Neural cell (in vitro differentiated cells): ENCODE results near the gene TRMT44. TPM values are rescaled to one million over a fixed set of nuclear protein-coding genes. Genes with fewer than 3 reads are reported as not detected.

ENCODE experiments used
- H2AFZ ChIP-seq: fragments of 200-600, 300-800 bp; sonication (generic), shearing (Covaris generic); 2 replicates; pipeline ENCODE4 v1.6.0; 2014; ENCODE audit warnings: low read depth, mild to moderate bottlenecking, antibody characterized with exemption, low read length, moderate library complexity
- H3F3A ChIP-seq: fragments of 200-600 bp; shearing (Covaris generic); 2 replicates; pipeline ENCODE4 v1.6.1; 2016; ENCODE audit warnings: mild to moderate bottlenecking, moderate library complexity, mixed read lengths, antibody characterized with exemption, low read length; ENCODE audit not compliant: insufficient read depth, poor library complexity, severe bottlenecking
- H3K27ac ChIP-seq: fragments of 200-600, 300-800 bp; sonication (generic), shearing (Covaris generic); 2 replicates; pipeline ENCODE4 v1.5.1; 2014; ENCODE audit warnings: mild to moderate bottlenecking, low read length, moderate library complexity
- H3K27me3 ChIP-seq: fragments of 300-800, 200-600 bp; sonication (generic), shearing (Covaris generic); 2 replicates; pipeline ENCODE4 v1.6.0; 2014; ENCODE audit warnings: mild to moderate bottlenecking, low read depth, low read length, moderate library complexity; ENCODE audit not compliant: insufficient read depth
- H3K36me3 ChIP-seq: fragments of 300-800, 200-600 bp; sonication (generic), shearing (Covaris generic); 2 replicates; pipeline ENCODE4 v1.5.1; 2014; ENCODE audit warnings: mild to moderate bottlenecking, antibody characterized with exemption, low read length, moderate library complexity; ENCODE audit not compliant: insufficient read depth
- H3K4me2 ChIP-seq: fragments of 300-800, 200-600 bp; sonication (generic), shearing (Covaris generic); 2 replicates; pipeline ENCODE4 v1.6.0; 2014; ENCODE audit warnings: mild to moderate bottlenecking, low read length
- H3K4me3 ChIP-seq: fragments of 300-800, 200-600 bp; sonication (generic), shearing (Covaris generic); 2 replicates; pipeline ENCODE4 v1.5.1; 2014; ENCODE audit warnings: mild to moderate bottlenecking, low read length, moderate library complexity
- H3K79me2 ChIP-seq: fragments of 200-600 bp; shearing (Covaris generic); replicated peaks from 2 replicates; pipeline ENCODE4 v1.6.0; 2014; ENCODE audit warnings: mild to moderate bottlenecking, low read length, moderate library complexity; ENCODE audit not compliant: insufficient read depth
- H3K9ac ChIP-seq: fragments of 300-800, 200-600 bp; sonication (generic), shearing (Covaris generic); 2 replicates; pipeline ENCODE4 v1.6.1; 2016; ENCODE audit warnings: mild to moderate bottlenecking, low read length, mixed read lengths
- H3K9me2 ChIP-seq: fragments of 200-600 bp; shearing (Covaris generic); 2 replicates; pipeline ENCODE4 v1.6.1; 2016; ENCODE audit warnings: mild to moderate bottlenecking, low read length, mixed read lengths; ENCODE audit not compliant: insufficient read depth
- H3K9me3 ChIP-seq: fragments of 200-600, 300-800 bp; sonication (generic), shearing (Covaris generic); 2 replicates; pipeline ENCODE4 v1.6.1; 2016; ENCODE audit warnings: mild to moderate bottlenecking, mixed run types, low read length, moderate library complexity, mixed read lengths
- H4K20me1 ChIP-seq: fragments of 200-600 bp; shearing (Covaris generic); 2 replicates; pipeline ENCODE4 v1.6.1; 2016; ENCODE audit warnings: mild to moderate bottlenecking, mixed run types; ENCODE audit not compliant: insufficient read depth
- EP300 ChIP-seq: fragments of 450-650 bp; conservative IDR thresholded peaks from 2 replicates; pipeline ENCODE4 v1.6.1; 2014; ENCODE audit warnings: antibody characterized with exemption, mild to moderate bottlenecking, moderate library complexity; ENCODE audit not compliant: poor library complexity, severe bottlenecking
- EZH2 ChIP-seq: fragments of 200-600, 300-800 bp; shearing (Covaris generic), sonication (generic); IDR thresholded peaks from 2 replicates; pipeline ENCODE4 v1.6.1; 2014; ENCODE audit warnings: antibody characterized with exemption, low read length, borderline replicate concordance, mild to moderate bottlenecking; ENCODE audit not compliant: insufficient read depth, poor library complexity, severe bottlenecking
- MXI1 ChIP-seq: fragments of 450-650 bp; conservative IDR thresholded peaks from 2 replicates; pipeline ENCODE4 v1.6.1; 2014; ENCODE audit warnings: antibody characterized with exemption, mild to moderate bottlenecking; ENCODE audit not compliant: poor library complexity, severe bottlenecking
- POLR2AphosphoS5 ChIP-seq: IDR thresholded peaks from 2 replicates; pipeline ENCODE4 v1.6.1; 2012
- RAD21 ChIP-seq: fragments of 450-650 bp; conservative IDR thresholded peaks from 2 replicates; pipeline ENCODE4 v1.6.1; 2014; ENCODE audit warnings: antibody characterized with exemption, mild to moderate bottlenecking, moderate library complexity
- SMC3 ChIP-seq: fragments of 450-650 bp; conservative IDR thresholded peaks from 2 replicates; pipeline ENCODE4 v1.6.1; 2014; ENCODE audit warnings: antibody characterized with exemption, mild to moderate bottlenecking, moderate library complexity; ENCODE audit not compliant: poor library complexity
- TAF1 ChIP-seq: IDR thresholded peaks from 2 replicates; pipeline ENCODE4 v1.6.1; 2012; ENCODE audit warnings: low read depth
- polyA plus RNA-seq: library from polyadenylated mRNA; depleted of rRNA; stranded (reverse); fragments of >200 nt; gene quantifications from 2 replicates; pipeline ENCODE4 v1.2.3, GENCODE V29; 2014
- TF ChIP-seq, protein P1 (sequence below): IDR thresholded peaks from 2 replicates; pipeline ENCODE4 v1.6.1; 2012; ENCODE audit warnings: borderline replicate concordance
- TF ChIP-seq, protein P2 (sequence below): fragments of 450-650 bp; IDR thresholded peaks from 2 replicates; pipeline ENCODE4 v1.5.1; 2014; ENCODE audit warnings: antibody characterized with exemption, mild to moderate bottlenecking, moderate library complexity; ENCODE audit not compliant: poor library complexity, severe bottlenecking

TRMT44 gene
- polyA plus RNA-seq, 1 donor from 2014 or later = 20.6 TPM

DNA sequence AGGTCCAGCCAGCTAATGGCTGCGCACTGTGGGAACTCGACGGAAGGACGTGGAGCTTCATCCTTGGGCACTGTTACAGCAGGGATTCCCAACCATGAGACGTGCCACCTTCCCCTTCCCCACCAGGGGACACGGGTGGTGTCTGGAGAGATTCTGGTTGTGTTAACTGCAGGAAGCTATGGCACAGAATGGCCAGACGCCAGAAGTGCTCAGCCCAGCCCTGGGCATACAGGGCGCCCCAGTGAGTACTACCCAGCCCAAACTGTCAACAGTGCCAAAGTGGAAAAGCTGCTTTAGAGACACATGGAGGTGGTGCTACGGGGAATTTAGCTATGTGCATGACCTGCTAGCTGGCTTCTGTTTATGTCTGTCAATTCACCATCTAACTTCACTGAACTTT lies 32.8 kb upstream of the TRMT44 start:
- Histone ChIP-seq H3K9me2 (no peaks in the 10 kb centered on the region), H3K9me3 (no peaks in the 10 kb centered on the region), H2AFZ (no peak overlapping the region), H3K4me3 (no peak overlapping the region), H3K27me3 (no peaks in the 10 kb centered on the region), H3K79me2 (no peaks in the 10 kb centered on the region), H3K4me2 (no peak overlapping the region), H4K20me1 (no peaks in the 10 kb centered on the region), H3K27ac (no peak overlapping the region), H3K36me3 (no peaks in the 10 kb centered on the region), H3F3A (no peaks in the 10 kb centered on the region), H3K9ac (no peak overlapping the region)
- TF ChIP-seq, protein P1, sequence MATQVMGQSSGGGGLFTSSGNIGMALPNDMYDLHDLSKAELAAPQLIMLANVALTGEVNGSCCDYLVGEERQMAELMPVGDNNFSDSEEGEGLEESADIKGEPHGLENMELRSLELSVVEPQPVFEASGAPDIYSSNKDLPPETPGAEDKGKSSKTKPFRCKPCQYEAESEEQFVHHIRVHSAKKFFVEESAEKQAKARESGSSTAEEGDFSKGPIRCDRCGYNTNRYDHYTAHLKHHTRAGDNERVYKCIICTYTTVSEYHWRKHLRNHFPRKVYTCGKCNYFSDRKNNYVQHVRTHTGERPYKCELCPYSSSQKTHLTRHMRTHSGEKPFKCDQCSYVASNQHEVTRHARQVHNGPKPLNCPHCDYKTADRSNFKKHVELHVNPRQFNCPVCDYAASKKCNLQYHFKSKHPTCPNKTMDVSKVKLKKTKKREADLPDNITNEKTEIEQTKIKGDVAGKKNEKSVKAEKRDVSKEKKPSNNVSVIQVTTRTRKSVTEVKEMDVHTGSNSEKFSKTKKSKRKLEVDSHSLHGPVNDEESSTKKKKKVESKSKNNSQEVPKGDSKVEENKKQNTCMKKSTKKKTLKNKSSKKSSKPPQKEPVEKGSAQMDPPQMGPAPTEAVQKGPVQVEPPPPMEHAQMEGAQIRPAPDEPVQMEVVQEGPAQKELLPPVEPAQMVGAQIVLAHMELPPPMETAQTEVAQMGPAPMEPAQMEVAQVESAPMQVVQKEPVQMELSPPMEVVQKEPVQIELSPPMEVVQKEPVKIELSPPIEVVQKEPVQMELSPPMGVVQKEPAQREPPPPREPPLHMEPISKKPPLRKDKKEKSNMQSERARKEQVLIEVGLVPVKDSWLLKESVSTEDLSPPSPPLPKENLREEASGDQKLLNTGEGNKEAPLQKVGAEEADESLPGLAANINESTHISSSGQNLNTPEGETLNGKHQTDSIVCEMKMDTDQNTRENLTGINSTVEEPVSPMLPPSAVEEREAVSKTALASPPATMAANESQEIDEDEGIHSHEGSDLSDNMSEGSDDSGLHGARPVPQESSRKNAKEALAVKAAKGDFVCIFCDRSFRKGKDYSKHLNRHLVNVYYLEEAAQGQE = no peak
- TF ChIP-seq, protein P2, sequence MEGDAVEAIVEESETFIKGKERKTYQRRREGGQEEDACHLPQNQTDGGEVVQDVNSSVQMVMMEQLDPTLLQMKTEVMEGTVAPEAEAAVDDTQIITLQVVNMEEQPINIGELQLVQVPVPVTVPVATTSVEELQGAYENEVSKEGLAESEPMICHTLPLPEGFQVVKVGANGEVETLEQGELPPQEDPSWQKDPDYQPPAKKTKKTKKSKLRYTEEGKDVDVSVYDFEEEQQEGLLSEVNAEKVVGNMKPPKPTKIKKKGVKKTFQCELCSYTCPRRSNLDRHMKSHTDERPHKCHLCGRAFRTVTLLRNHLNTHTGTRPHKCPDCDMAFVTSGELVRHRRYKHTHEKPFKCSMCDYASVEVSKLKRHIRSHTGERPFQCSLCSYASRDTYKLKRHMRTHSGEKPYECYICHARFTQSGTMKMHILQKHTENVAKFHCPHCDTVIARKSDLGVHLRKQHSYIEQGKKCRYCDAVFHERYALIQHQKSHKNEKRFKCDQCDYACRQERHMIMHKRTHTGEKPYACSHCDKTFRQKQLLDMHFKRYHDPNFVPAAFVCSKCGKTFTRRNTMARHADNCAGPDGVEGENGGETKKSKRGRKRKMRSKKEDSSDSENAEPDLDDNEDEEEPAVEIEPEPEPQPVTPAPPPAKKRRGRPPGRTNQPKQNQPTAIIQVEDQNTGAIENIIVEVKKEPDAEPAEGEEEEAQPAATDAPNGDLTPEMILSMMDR = no peak

DNA sequence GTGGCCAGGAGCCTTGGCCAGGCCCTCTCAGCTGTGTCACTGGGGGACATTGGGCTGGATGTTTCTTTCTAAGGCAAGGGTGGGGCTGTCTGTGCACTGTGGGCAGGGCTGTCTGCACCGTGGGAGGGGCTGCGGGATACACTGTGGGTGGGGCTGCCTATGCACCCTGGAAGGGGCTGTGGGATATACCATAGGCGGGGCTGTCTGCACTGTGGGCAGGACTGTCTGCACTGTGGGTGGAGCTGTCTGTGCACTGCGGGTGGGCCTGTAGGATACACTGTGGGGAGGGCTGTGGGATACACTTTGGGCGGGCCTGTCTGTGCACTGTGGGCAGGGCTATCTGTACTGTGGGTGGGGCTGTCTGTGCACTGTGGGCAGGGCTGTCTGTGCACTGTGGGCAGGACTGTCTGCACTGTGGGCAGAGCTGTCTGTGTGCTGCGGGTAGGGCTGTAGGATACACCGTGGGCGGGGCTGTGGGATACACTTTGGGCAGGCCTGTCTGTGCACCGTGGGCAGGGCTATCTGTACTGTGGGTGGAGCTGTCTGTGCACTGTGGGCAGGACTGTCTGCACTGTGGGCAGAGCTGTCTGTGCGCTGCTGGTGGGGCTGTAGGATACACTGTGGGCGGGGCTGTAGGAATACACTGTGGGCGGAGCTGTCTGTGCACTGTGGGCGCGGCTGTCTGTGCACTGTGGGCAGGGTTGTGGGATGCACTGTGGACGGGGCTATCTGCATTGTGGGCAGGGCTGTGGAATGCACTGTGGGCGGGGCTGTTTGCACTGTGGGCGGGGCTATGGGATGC lies 31.1 kb upstream of the TRMT44 start:
- Histone ChIP-seq H3K9ac (no peak overlapping the region), H2AFZ (no peak overlapping the region), H3F3A (no peaks in the 10 kb centered on the region), H3K79me2 (no peaks in the 10 kb centered on the region), H4K20me1 (no peaks in the 10 kb centered on the region), H3K9me2 (no peaks in the 10 kb centered on the region), H3K4me2 (no peak overlapping the region), H3K4me3 (no peak overlapping the region), H3K9me3 (no peaks in the 10 kb centered on the region), H3K27ac (no peak overlapping the region), H3K27me3 (no peaks in the 10 kb centered on the region), H3K36me3 (no peaks in the 10 kb centered on the region)
- TF ChIP-seq POLR2AphosphoS5 (no peak), MXI1 (no peak), TAF1 (no peak), EP300 (no peak), RAD21 (no peak), SMC3 (no peak), EZH2 (no peak)
- TF ChIP-seq, protein P1 = no peak
- TF ChIP-seq, protein P2 = no peak
